AG09309 (cell line): ENCODE results near the gene VAT1L.
A peak's percentile ranks its signal among the peaks of the same experiment; 100 is the strongest.

Source experiments
- DNase-seq: peaks from one replicate; pipeline ENCODE4 v3.0.0-alpha.2; 2010; ENCODE audit warnings: low read depth
- H3K4me3 ChIP-seq: 2 replicates; pipeline ENCODE4 v1.5.1; 2011; ENCODE audit warnings: mild to moderate bottlenecking, low read depth, low read length, moderate library complexity; ENCODE audit not compliant: control insufficient read depth
- CTCF ChIP-seq: IDR thresholded peaks from 2 replicates; pipeline ENCODE4 v1.5.1; 2011; ENCODE audit warnings: mild to moderate bottlenecking, low read depth, low read length, inconsistent platforms; ENCODE audit not compliant: insufficient read depth, control insufficient read depth; ENCODE audit errors: missing control alignments

Gene VAT1L

GRCh38 chr16:77788181-77789084 is at the start of gene VAT1L:
Gene VAT1L (plus strand): TSS chr16:77788564. CDS start chr16:77788683, 119 bp downstream.
- no peak for DNase-seq
- H3K4me3 ChIP-seq, result peak within 1 kb of the TSS; percentile 65
- TF ChIP-seq CTCF, result no peak

- TF ChIP-seq CTCF, result no peak
- no peak overlapping the region for H3K4me3 ChIP-seq
- DNase-seq, result no peak
Measured at GRCh38 chr16:77738706-77739558, 49.4 kb upstream of the VAT1L start.

GRCh38 chr16:77739559-77739892 is 48.8 kb upstream of the VAT1L start:
- DNase-seq, result no peak
- TF ChIP-seq CTCF, result no peak
- no peak overlapping the region for H3K4me3 ChIP-seq

- TF ChIP-seq CTCF, result no peak
Measured at GRCh38 chr16:77744141-77744540, 44.2 kb upstream of the VAT1L start.

GRCh38 chr16:77745972-77746371 is 42.4 kb upstream of the VAT1L start:
- TF ChIP-seq CTCF, result no peak
- H3K4me3 ChIP-seq, result no peak overlapping the region
- no peak for DNase-seq

More at GRCh38 chr16:77744141-77744540, 44.2 kb upstream of the VAT1L start:
- H3K4me3 ChIP-seq, result no peak overlapping the region
- no peak for DNase-seq

GRCh38 chr16:77748421-77749005 is 39.9 kb upstream of the VAT1L start:
- H3K4me3 ChIP-seq, result no peak overlapping the region
- TF ChIP-seq CTCF, result no peak
- DNase-seq, result no peak
